ENCODE data around the gene IL20RA.

DNA sequence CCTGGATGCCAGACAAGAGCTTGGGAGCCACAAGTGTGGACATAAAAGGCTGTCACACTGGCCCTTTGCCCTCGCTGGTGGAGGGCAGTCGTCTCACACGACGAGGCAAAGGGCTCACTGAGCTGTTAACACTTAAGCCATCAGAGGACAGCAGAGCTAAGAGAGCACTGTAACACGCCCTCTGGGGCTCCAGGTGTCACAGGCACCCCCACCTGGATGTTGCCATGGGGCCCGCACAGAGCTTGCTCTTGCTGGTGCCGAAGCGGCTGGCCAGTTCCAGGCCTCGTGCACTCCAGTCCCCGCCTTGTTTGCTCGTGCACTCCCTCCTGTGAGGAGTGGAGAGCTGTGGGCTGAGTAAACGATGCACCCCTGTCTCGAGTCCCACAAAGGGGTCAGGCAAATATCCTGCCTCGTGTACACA, 85.3 kb downstream of the IL20RA start:
- TF ChIP-seq, protein P1, sequence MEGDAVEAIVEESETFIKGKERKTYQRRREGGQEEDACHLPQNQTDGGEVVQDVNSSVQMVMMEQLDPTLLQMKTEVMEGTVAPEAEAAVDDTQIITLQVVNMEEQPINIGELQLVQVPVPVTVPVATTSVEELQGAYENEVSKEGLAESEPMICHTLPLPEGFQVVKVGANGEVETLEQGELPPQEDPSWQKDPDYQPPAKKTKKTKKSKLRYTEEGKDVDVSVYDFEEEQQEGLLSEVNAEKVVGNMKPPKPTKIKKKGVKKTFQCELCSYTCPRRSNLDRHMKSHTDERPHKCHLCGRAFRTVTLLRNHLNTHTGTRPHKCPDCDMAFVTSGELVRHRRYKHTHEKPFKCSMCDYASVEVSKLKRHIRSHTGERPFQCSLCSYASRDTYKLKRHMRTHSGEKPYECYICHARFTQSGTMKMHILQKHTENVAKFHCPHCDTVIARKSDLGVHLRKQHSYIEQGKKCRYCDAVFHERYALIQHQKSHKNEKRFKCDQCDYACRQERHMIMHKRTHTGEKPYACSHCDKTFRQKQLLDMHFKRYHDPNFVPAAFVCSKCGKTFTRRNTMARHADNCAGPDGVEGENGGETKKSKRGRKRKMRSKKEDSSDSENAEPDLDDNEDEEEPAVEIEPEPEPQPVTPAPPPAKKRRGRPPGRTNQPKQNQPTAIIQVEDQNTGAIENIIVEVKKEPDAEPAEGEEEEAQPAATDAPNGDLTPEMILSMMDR (IDR thresholded peaks at IDR 0.05), result no peak
- no peak for TF ChIP-seq POLR2A (IDR thresholded peaks at IDR 0.05)

All from thyroid gland (tissue), 4 donors.